HepG2 (cell line): Measurements from ENCODE around the gene ACOT8. TPM values are rescaled to one million over a fixed set of nuclear protein-coding genes. Genes with fewer than 3 reads are reported as not detected.

Experiments
- ATAC-seq: fragments of 200-7000 bp; cut with Tn5 transposase; 3 replicates; pipeline ENCODE4 v1.9.1; 2020; ENCODE audit warnings: mild to moderate bottlenecking, moderate library complexity
- BruUV-seq: library from RNA; stranded (reverse); fragments of 400-500 nt; replicated peaks from 2 replicates; lab custom pipeline; 2021; lab: Mats Ljungman, UMichigan
- CTCF ChIA-PET: fragments of 300-600 bp; formaldehyde crosslinking; extraction: SDS; loops from one replicate; lab custom pipeline; 2021; ENCODE audit warnings: low total read pairs, inconsistent platforms, low intra/inter-chr PET ratio; lab: Yijun Ruan, JAX
- POLR2A ChIA-PET: fragments of 350-600 bp; sonication (Branson Sonifier 250); formaldehyde crosslinking; loops from one replicate; lab custom pipeline; 2020; ENCODE audit warnings: antibody characterized with exemption, inconsistent platforms; lab: Yijun Ruan, JAX
- DNase-seq: peaks from one replicate; pipeline ENCODE4 v3.0.0-alpha.2; 2015; ENCODE audit warnings: low spot score
- FAIRE-seq: peaks from 3 replicates; lab custom pipeline; 2011; peaks lifted over from hg19 to GRCh38; lab: Jason Lieb, UNC
- H2AFZ ChIP-seq: one replicate; pipeline ENCODE4 v1.6.1; 2011; ENCODE audit warnings: low read length, inconsistent platforms
- H3K27ac ChIP-seq: fragments of 300-600 bp; 3 replicates; pipeline ENCODE4 v1.8.0; 2011; ENCODE audit warnings: mixed run types, mild to moderate bottlenecking, mixed read lengths, low read length, inconsistent platforms; ENCODE audit not compliant: insufficient read depth; ENCODE audit errors: extremely low read length
- H3K27me3 ChIP-seq, 2 experiments: fragments of 200-600 bp in 1 of 2; 2 replicates in 1 of 2; 3 replicates in 1 of 2; pipeline versions ENCODE4 v1.6.0 to v1.8.0; 2011; ENCODE audit warnings: low read length in 2 of 2, mild to moderate bottlenecking in 2 of 2, moderate library complexity in 2 of 2, inconsistent platforms in 1 of 2; ENCODE audit not compliant: insufficient read depth in 2 of 2, control insufficient read depth in 1 of 2
- H3K36me3 ChIP-seq, 2 experiments: fragments of 200-600 bp in 1 of 2; replicated peaks in 1 of 2; 2 replicates in 1 of 2; 3 replicates in 1 of 2; pipeline versions ENCODE4 v1.5.1 to v1.8.0; 2011; ENCODE audit warnings: low read length in 2 of 2, inconsistent platforms in 1 of 2; ENCODE audit not compliant: insufficient read depth in 2 of 2, control insufficient read depth in 1 of 2
- H3K4me1 ChIP-seq: 2 replicates; pipeline ENCODE4 v1.5.1; 2012; ENCODE audit warnings: low read length, inconsistent platforms; ENCODE audit not compliant: insufficient read depth
- H3K4me2 ChIP-seq: 2 replicates; pipeline ENCODE4 v1.6.0; 2011; ENCODE audit warnings: low read depth, low read length, inconsistent platforms
- H3K4me3 ChIP-seq, 3 experiments: fragments of 200-600 bp in 1 of 3; sonication (generic), shearing (Covaris generic) in 1 of 3; replicated peaks in 1 of 3; 2 replicates each; pipeline ENCODE4 v1.5.1; 2011 to 2016; ENCODE audit warnings: low read length in 3 of 3, inconsistent platforms in 2 of 3, low read depth in 2 of 3, mild to moderate bottlenecking in 2 of 3, control low read depth in 1 of 3, mixed read lengths in 1 of 3; ENCODE audit not compliant: insufficient read depth in 1 of 3
- H3K79me2 ChIP-seq: one replicate; pipeline ENCODE4 v1.6.1; 2011; ENCODE audit warnings: low read length, inconsistent platforms; ENCODE audit not compliant: insufficient read depth
- H3K9ac ChIP-seq: 2 replicates; pipeline ENCODE4 v1.6.0; 2011; ENCODE audit warnings: mild to moderate bottlenecking, low read depth, low read length, inconsistent platforms; ENCODE audit not compliant: insufficient read depth
- H3K9me3 ChIP-seq: 2 replicates; pipeline ENCODE4 v1.5.1; 2012; ENCODE audit warnings: mild to moderate bottlenecking, low read length
- H4K20me1 ChIP-seq: 2 replicates; pipeline ENCODE4 v1.6.0; 2011; ENCODE audit warnings: inconsistent platforms, mild to moderate bottlenecking, low read length, moderate library complexity; ENCODE audit not compliant: insufficient read depth
- CEBPB ChIP-seq: IDR thresholded peaks from 2 replicates; pipeline ENCODE4 v1.6.1; 2011; ENCODE audit warnings: low read depth, low read length, improper control_type of control experiment, borderline replicate concordance
- HMGXB3 ChIP-seq: sonication (generic); formaldehyde crosslinking; IDR thresholded peaks from 2 replicates; pipeline ENCODE4 v1.4.0; 2020; ENCODE audit warnings: missing genetic modification reagents, borderline replicate concordance
- KLF12 ChIP-seq: sonication (generic); formaldehyde crosslinking; IDR thresholded peaks from 2 replicates; pipeline ENCODE4 v1.4.0; 2020; ENCODE audit warnings: missing genetic modification reagents, borderline replicate concordance
- MEIS1 ChIP-seq: sonication (generic); formaldehyde crosslinking; IDR thresholded peaks from 2 replicates; pipeline ENCODE4 v1.9.0; 2021; ENCODE audit warnings: mild to moderate bottlenecking, missing genetic modification reagents, moderate library complexity, borderline replicate concordance
- SP4 ChIP-seq: sonication (generic); formaldehyde crosslinking; IDR thresholded peaks from 2 replicates; pipeline ENCODE4 v1.8.1; 2023; ENCODE audit warnings: mild to moderate bottlenecking, missing genetic modification reagents
- TCF12 ChIP-seq, 2 experiments: fragments of 450-650 bp in 1 of 2; sonication (generic) in 1 of 2; formaldehyde crosslinking in 1 of 2; IDR thresholded peaks; 2 replicates each; pipeline versions ENCODE4 v1.6.1 to v1.8.0; 2017 to 2022; ENCODE audit warnings: antibody characterized with exemption in 1 of 2, mild to moderate bottlenecking in 1 of 2, missing genetic modification reagents in 1 of 2, moderate library complexity in 1 of 2
- ZNF225 ChIP-seq: sonication (generic); formaldehyde crosslinking; IDR thresholded peaks from 2 replicates; pipeline ENCODE4 v1.4.0; 2020; ENCODE audit warnings: mild to moderate bottlenecking, missing genetic modification reagents
- ZNF552 ChIP-seq: sonication (generic); formaldehyde crosslinking; IDR thresholded peaks from 2 replicates; pipeline ENCODE4 v1.9.0; 2022; ENCODE audit warnings: missing genetic modification reagents, mild to moderate bottlenecking, borderline replicate concordance
- ZNF619 ChIP-seq: sonication (generic); formaldehyde crosslinking; IDR thresholded peaks from 2 replicates; pipeline ENCODE4 v1.4.0; 2020; ENCODE audit warnings: mild to moderate bottlenecking, missing genetic modification reagents
- ZNF629 ChIP-seq: sonication (generic); formaldehyde crosslinking; conservative IDR thresholded peaks from 2 replicates; pipeline ENCODE4 v1.5.0; 2020; ENCODE audit warnings: missing genetic modification reagents
- ZSCAN31 ChIP-seq: sonication (generic); formaldehyde crosslinking; IDR thresholded peaks from 2 replicates; pipeline ENCODE4 v1.5.0; 2020; ENCODE audit warnings: low read depth, mild to moderate bottlenecking, missing genetic modification reagents
- WGBS: methylation state at CpG from one replicate; pipeline ENCODE4 v1.1.6; 2017; ENCODE audit warnings: low lambda C conversion rate; 5-methylcytosine and 5-hydroxymethylcytosine counted together
- in situ Hi-C: cut with HindIII; loops from 2 replicates; pipeline ENCODE4 v1.10.0; 2017; ENCODE audit warnings: low pct_unique_long_range_greater_than_20kb; ENCODE audit not compliant: extremely low pct_ligation_motif_present
- intact Hi-C: fragments of 100-400 bp; cut with micrococcal nuclease; formaldehyde crosslinking; loops from one replicate; pipeline ENCODE4 v1.10.0; 2022; ENCODE audit not compliant: unreplicated experiment
- polyA plus RNA-seq, 8 experiments: library from polyadenylated mRNA; depleted of rRNA in 3 of 8; stranded (reverse) in 7 of 8; unstranded in 1 of 8; fragments of >200 nt; fragmentation: Illumina TruSeq in 4 of 8; extraction: Trizol in 4 of 8; gene quantifications; 2 replicates each; pipeline versions ENCODE4 v1.2.1 to v1.2.3, GENCODE V29; 2011 to 2016; ENCODE audit warnings: low read depth in 4 of 8, missing spikeins in 1 of 8, mixed read lengths in 1 of 8; ENCODE audit not compliant: insufficient read depth in 1 of 8
- total RNA-seq, 5 experiments: library from RNA; depleted of rRNA; stranded (reverse); fragments of >200 nt; fragmentation: Illumina TruSeq; extraction: Trizol; gene quantifications; 2 replicates each; pipeline ENCODE4 v1.2.3, GENCODE V29; 2016; ENCODE audit warnings: low read depth in 1 of 5
- TF ChIP-seq, protein P1 (sequence below): sonication (generic); formaldehyde crosslinking; IDR thresholded peaks from 2 replicates; pipeline ENCODE4 v1.4.0; 2020; ENCODE audit warnings: missing genetic modification reagents

Gene ACOT8
- total and polyA plus RNA-seq, 2 of the 13 experiments (the other 11 are each of a cell fraction or from before 2014, with no cell fraction given), result 31.4 to 45.5 TPM

DNA sequence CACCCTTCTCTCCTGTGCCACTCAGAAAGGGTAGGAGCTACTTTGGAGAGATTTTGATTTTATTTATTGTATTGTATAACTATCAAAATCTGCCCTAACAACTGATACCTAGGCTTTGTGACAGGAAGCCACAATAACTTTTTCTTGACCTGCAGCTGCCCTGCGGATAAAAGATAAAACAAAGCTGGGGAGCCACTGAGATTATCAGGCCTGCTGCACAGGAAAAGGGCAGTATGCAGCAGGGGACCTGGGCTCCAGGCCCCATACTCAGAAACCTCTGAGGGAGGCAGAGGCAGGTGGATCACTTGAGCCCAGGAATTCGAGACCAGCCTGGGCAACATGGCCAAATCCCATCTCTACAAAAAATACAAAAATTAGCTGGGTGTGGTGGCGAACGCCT lies 24.6 kb downstream of the ACOT8 start:
- in situ Hi-C loops (no loop called here), intact Hi-C loops (loop anchor here (2.0 to 5.0 kb wide), 3 partner anchors 50 to 100 kb away; partner anchors contain the start of genes CTSA, NEURL2, PCIF1 and ZSWIM1)
- Histone ChIP-seq H3K4me1 (peaks cover 74% of the 10 kb centered on the region), H3K4me3 (peak overlapping the region; percentile 71 to 87 (median 86); a peak in 4 of 6 replicates), H3K36me3 (0 out of 5 replicates have a peak, but pooled peaks cover 0 to 4% of the 10 kb centered on the region in 2 experiments), H3K9ac (peak overlapping the region; percentile 72; the same call in 1 of the 2 replicates), H4K20me1 (no peaks in the 10 kb centered on the region), H3K4me2 (peak overlapping the region; percentile 80), H3K9me3 (no peaks in the 10 kb centered on the region), H2AFZ (no peak overlapping the region), H3K79me2 (no peaks in the 10 kb centered on the region), H3K27me3 (no peaks in the 10 kb centered on the region), H3K27ac (no peak overlapping the region)
- WGBS, result 53% methylated on average over 4 of the region's 4 CpGs
- ATAC-seq, result no peak
- FAIRE-seq, result no peak
- POLR2A ChIA-PET, result interaction anchor here (1.0 to 2.5 kb wide), 11 partner anchors 9 to 417 kb away, joined by 3 to 21 read pairs (median 12); partner anchors contain the start of genes ACOT8, CTSA, NEURL2 and PCIF1
- no TSS peak for BruUV-seq
- CTCF ChIA-PET, result no interaction called here
- no peak for TF ChIP-seq ZNF225 (CRISPR knock-in tag)
- TF ChIP-seq TCF12 (IDR thresholded peaks at IDR 0.05), result no peak
- TF ChIP-seq TCF12 (CRISPR knock-in tag; IDR thresholded peaks at IDR 0.05), result 0 out of 2 replicates have a peak, but pooled peaks have one; percentile 1
- TF ChIP-seq SP4 (CRISPR knock-in tag), result peak; percentile 40; the same call in 1 of the 2 replicates
- TF ChIP-seq MEIS1, result no peak
- TF ChIP-seq ZNF552 (CRISPR knock-in tag), result 0 out of 2 replicates have a peak, but pooled peaks have one; percentile 37
- TF ChIP-seq ZNF629, result 0 out of 2 replicates have a peak, but pooled peaks have one; percentile 0
- TF ChIP-seq ZSCAN31 (CRISPR knock-in tag), result 0 out of 2 replicates have a peak, but pooled peaks have one; percentile 4
- no peak for TF ChIP-seq CEBPB
- TF ChIP-seq ZNF619 (CRISPR knock-in tag), result 0 out of 2 replicates have a peak, but pooled peaks have one; percentile 41
- TF ChIP-seq HMGXB3, result 0 out of 2 replicates have a peak, but pooled peaks have one; percentile 1
- TF ChIP-seq KLF12 (CRISPR knock-in tag), result 0 out of 2 replicates have a peak, but pooled peaks have one; percentile 22
- TF ChIP-seq, protein P1, sequence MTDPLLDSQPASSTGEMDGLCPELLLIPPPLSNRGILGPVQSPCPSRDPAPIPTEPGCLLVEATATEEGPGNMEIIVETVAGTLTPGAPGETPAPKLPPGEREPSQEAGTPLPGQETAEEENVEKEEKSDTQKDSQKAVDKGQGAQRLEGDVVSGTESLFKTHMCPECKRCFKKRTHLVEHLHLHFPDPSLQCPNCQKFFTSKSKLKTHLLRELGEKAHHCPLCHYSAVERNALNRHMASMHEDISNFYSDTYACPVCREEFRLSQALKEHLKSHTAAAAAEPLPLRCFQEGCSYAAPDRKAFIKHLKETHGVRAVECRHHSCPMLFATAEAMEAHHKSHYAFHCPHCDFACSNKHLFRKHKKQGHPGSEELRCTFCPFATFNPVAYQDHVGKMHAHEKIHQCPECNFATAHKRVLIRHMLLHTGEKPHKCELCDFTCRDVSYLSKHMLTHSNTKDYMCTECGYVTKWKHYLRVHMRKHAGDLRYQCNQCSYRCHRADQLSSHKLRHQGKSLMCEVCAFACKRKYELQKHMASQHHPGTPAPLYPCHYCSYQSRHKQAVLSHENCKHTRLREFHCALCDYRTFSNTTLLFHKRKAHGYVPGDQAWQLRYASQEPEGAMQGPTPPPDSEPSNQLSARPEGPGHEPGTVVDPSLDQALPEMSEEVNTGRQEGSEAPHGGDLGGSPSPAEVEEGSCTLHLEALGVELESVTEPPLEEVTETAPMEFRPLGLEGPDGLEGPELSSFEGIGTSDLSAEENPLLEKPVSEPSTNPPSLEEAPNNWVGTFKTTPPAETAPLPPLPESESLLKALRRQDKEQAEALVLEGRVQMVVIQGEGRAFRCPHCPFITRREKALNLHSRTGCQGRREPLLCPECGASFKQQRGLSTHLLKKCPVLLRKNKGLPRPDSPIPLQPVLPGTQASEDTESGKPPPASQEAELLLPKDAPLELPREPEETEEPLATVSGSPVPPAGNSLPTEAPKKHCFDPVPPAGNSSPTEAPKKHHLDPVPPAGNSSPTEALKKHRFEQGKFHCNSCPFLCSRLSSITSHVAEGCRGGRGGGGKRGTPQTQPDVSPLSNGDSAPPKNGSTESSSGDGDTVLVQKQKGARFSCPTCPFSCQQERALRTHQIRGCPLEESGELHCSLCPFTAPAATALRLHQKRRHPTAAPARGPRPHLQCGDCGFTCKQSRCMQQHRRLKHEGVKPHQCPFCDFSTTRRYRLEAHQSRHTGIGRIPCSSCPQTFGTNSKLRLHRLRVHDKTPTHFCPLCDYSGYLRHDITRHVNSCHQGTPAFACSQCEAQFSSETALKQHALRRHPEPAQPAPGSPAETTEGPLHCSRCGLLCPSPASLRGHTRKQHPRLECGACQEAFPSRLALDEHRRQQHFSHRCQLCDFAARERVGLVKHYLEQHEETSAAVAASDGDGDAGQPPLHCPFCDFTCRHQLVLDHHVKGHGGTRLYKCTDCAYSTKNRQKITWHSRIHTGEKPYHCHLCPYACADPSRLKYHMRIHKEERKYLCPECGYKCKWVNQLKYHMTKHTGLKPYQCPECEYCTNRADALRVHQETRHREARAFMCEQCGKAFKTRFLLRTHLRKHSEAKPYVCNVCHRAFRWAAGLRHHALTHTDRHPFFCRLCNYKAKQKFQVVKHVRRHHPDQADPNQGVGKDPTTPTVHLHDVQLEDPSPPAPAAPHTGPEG (CRISPR knock-in tag), result peak; percentile 36; the same call in 1 of the 2 replicates
- no peak for DNase-seq
